Esophagus muscularis mucosa (tissue), 3 donors: ENCODE results near the gene HOXC11.

Source experiments
- EP300 ChIP-seq: sonication (generic); formaldehyde crosslinking; IDR thresholded peaks from one replicate; pipeline ENCODE4 v1.6.1; 2017; ENCODE audit warnings: antibody characterized with exemption
- TF ChIP-seq, protein P1 (sequence below), 3 experiments: fragments of 200-600 bp in 2 of 3; fragments of 450-650 bp in 1 of 3; sonication (generic) in 2 of 3; IDR thresholded peaks; one replicate each; pipeline ENCODE4 v1.5.1; 2017 to 2019; ENCODE audit warnings: antibody characterized with exemption in 3 of 3, mild to moderate bottlenecking in 2 of 3, moderate library complexity in 1 of 3

DNA sequence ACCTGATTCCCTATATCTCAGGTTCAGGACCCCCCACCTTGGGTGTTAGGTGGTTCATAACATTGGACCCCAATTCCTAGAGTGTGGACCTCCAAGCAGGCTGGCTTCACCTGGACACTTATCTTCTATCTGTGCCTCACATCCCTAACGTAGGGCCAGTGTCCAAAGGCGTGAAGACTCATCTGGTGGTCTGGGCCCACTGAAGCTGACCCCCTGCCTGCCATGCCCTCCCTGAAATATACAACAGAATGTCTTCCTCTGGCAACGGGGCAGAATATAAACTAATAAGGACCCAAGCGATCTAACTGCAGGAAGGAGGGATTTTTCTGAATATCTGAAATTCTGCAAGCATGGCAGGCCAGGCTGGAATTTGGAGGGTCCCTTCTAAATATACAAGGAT, 28.7 kb upstream of the HOXC11 start:
- no peak for TF ChIP-seq EP300
- TF ChIP-seq, protein P1, sequence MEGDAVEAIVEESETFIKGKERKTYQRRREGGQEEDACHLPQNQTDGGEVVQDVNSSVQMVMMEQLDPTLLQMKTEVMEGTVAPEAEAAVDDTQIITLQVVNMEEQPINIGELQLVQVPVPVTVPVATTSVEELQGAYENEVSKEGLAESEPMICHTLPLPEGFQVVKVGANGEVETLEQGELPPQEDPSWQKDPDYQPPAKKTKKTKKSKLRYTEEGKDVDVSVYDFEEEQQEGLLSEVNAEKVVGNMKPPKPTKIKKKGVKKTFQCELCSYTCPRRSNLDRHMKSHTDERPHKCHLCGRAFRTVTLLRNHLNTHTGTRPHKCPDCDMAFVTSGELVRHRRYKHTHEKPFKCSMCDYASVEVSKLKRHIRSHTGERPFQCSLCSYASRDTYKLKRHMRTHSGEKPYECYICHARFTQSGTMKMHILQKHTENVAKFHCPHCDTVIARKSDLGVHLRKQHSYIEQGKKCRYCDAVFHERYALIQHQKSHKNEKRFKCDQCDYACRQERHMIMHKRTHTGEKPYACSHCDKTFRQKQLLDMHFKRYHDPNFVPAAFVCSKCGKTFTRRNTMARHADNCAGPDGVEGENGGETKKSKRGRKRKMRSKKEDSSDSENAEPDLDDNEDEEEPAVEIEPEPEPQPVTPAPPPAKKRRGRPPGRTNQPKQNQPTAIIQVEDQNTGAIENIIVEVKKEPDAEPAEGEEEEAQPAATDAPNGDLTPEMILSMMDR (IDR thresholded peaks at IDR 0.05), result no peak
